Adrenal gland (tissue), 5 donors: ENCODE results near the gene SOCS6.

ENCODE experiments used
- CTCF ChIP-seq, 6 experiments: fragments of 450-650 bp in 4 of 6; fragments of 200-600 bp in 2 of 6; sonication (generic) in 1 of 6; IDR thresholded peaks; 1 replicate in 5 of 6; 2 replicates in 1 of 6; pipeline versions ENCODE4 v1.5.1 to v1.8.0; 2016 to 2021; ENCODE audit warnings: antibody characterized with exemption in 6 of 6, mild to moderate bottlenecking in 2 of 6, moderate library complexity in 1 of 6
- POLR2A ChIP-seq, 2 donors: fragments of 450-650 bp; IDR thresholded peaks; one replicate each; pipeline ENCODE4 v1.6.1; 2017; ENCODE audit warnings: antibody characterized with exemption in 2 of 2, mild to moderate bottlenecking in 2 of 2, moderate library complexity in 1 of 2
- donor health status: DM: no; HTN: no; CAD: no.

GRCh38 chr18:70310560-70311320 lies 21.9 kb downstream of the SOCS6 start:
- TF ChIP-seq CTCF (IDR thresholded peaks at IDR 0.05): no peak
- no peak for TF ChIP-seq POLR2A (IDR thresholded peaks at IDR 0.05)
